Osteoblast (primary cell): ENCODE measurements around the gene MRPL14. TPM values are rescaled to one million over a fixed set of nuclear protein-coding genes. Genes with fewer than 3 reads are reported as not detected.

Experiments used
- DNase-seq: peaks from one replicate; pipeline ENCODE4 v3.0.0; 2011; ENCODE audit warnings: low spot score, mixed read lengths; ENCODE audit not compliant: insufficient read length; ENCODE audit errors: missing footprints
- H2AFZ ChIP-seq: 2 replicates; pipeline ENCODE4 v1.6.0; 2011; ENCODE audit warnings: mild to moderate bottlenecking, low read length
- H3K27ac ChIP-seq: 2 replicates; pipeline ENCODE4 v1.5.1; 2011; ENCODE audit warnings: mild to moderate bottlenecking, low read depth, low read length, moderate library complexity
- H3K27me3 ChIP-seq: 2 replicates; pipeline ENCODE4 v1.6.0; 2012; ENCODE audit warnings: mild to moderate bottlenecking, control low read depth, inconsistent platforms, low read length, moderate library complexity; ENCODE audit not compliant: insufficient read depth
- H3K36me3 ChIP-seq: 2 replicates; pipeline ENCODE4 v1.5.1; 2011; ENCODE audit warnings: mild to moderate bottlenecking, low read length, control low read depth, moderate library complexity; ENCODE audit not compliant: insufficient read depth
- H3K4me1 ChIP-seq: 2 replicates; pipeline ENCODE4 v1.5.1; 2011; ENCODE audit warnings: mild to moderate bottlenecking, low read length, control low read depth, moderate library complexity; ENCODE audit not compliant: insufficient read depth
- H3K4me2 ChIP-seq: 2 replicates; pipeline ENCODE4 v1.6.0; 2011; ENCODE audit warnings: mild to moderate bottlenecking, low read length; ENCODE audit not compliant: insufficient read depth
- H3K4me3 ChIP-seq: fragments of 200-600 bp; sonication (generic); 3 replicates; pipeline ENCODE4 v1.5.1; 2012; ENCODE audit warnings: mild to moderate bottlenecking, low read length, inconsistent platforms; ENCODE audit not compliant: insufficient read depth
- H3K79me2 ChIP-seq: 2 replicates; pipeline ENCODE4 v1.6.0; 2012; ENCODE audit warnings: mild to moderate bottlenecking, low read length, control low read depth, inconsistent platforms; ENCODE audit not compliant: insufficient read depth
- H3K9me3 ChIP-seq: 2 replicates; pipeline ENCODE4 v1.5.1; 2011; ENCODE audit warnings: low read depth, low read length, control low read depth
- H4K20me1 ChIP-seq: 2 replicates; pipeline ENCODE4 v1.6.0; 2012; ENCODE audit warnings: mild to moderate bottlenecking, low read length, control low read depth; ENCODE audit not compliant: insufficient read depth
- CTCF ChIP-seq: IDR thresholded peaks from 2 replicates; pipeline ENCODE4 v1.5.1; 2011; ENCODE audit warnings: mild to moderate bottlenecking, low read depth, low read length, moderate library complexity; ENCODE audit errors: extremely low read depth
- total RNA-seq: library from RNA; depleted of rRNA; stranded (reverse); fragments of >200 nt; gene quantifications from 2 replicates; pipeline ENCODE4 v1.2.3, GENCODE V29; 2012

The MRPL14 gene
- total RNA-seq, 1 donor = 49.9 TPM

- H3K4me1 ChIP-seq = no peaks in the 10 kb centered on the region
- H2AFZ ChIP-seq = no peak overlapping the region
- DNase-seq = no peak
- no peak overlapping the region for H3K4me2 ChIP-seq
- H3K27ac ChIP-seq = no peak overlapping the region
- no peaks in the 10 kb centered on the region for H3K36me3 ChIP-seq
- no peaks in the 10 kb centered on the region for H3K9me3 ChIP-seq
- no peaks in the 10 kb centered on the region for H3K79me2 ChIP-seq
- TF ChIP-seq CTCF = no peak
- H3K4me3 ChIP-seq = no peak overlapping the region
- H3K27me3 ChIP-seq = peaks cover 14% of the 10 kb centered on the region
- H4K20me1 ChIP-seq = no peaks in the 10 kb centered on the region
These were observed 44.8 kb upstream of the MRPL14 start for GRCh38 chr6:44171899-44172546.

- Histone ChIP-seq H3K4me3 (no peak overlapping the region), H2AFZ (no peak overlapping the region), H3K27me3 (peaks cover 28% of the 10 kb centered on the region), H3K4me2 (no peak overlapping the region), H3K4me1 (no peaks in the 10 kb centered on the region), H3K27ac (no peak overlapping the region), H3K79me2 (no peaks in the 10 kb centered on the region), H3K9me3 (no peaks in the 10 kb centered on the region), H4K20me1 (no peaks in the 10 kb centered on the region), H3K36me3 (no peaks in the 10 kb centered on the region)
- TF ChIP-seq CTCF = no peak
- peak; percentile 30 for DNase-seq
These were observed 42.8 kb upstream of the MRPL14 start for GRCh38 chr6:44169886-44170570.

GRCh38 chr6:44169154-44169553, 41.9 kb upstream of the MRPL14 start:
- Histone ChIP-seq H3K79me2 (no peaks in the 10 kb centered on the region), H2AFZ (no peak overlapping the region), H3K9me3 (no peaks in the 10 kb centered on the region), H3K4me3 (no peak overlapping the region), H3K4me1 (no peaks in the 10 kb centered on the region), H3K27ac (no peak overlapping the region), H4K20me1 (no peaks in the 10 kb centered on the region), H3K27me3 (peaks cover 33% of the 10 kb centered on the region), H3K36me3 (no peaks in the 10 kb centered on the region), H3K4me2 (no peak overlapping the region)
- no peak for DNase-seq
- TF ChIP-seq CTCF = no peak

- H2AFZ ChIP-seq = no peak overlapping the region
- no peaks in the 10 kb centered on the region for H3K4me1 ChIP-seq
- H3K4me2 ChIP-seq = no peak overlapping the region
- H4K20me1 ChIP-seq = no peaks in the 10 kb centered on the region
- H3K27ac ChIP-seq = no peak overlapping the region
- H3K79me2 ChIP-seq = no peaks in the 10 kb centered on the region
- H3K4me3 ChIP-seq = no peak overlapping the region
- H3K9me3 ChIP-seq = no peaks in the 10 kb centered on the region
- peaks cover 49% of the 10 kb centered on the region for H3K27me3 ChIP-seq
- no peak for TF ChIP-seq CTCF
- DNase-seq = no peak
- no peaks in the 10 kb centered on the region for H3K36me3 ChIP-seq
These were observed 40.3 kb upstream of the MRPL14 start for GRCh38 chr6:44167567-44167966.
